Karpas-422 (cell line): ENCODE results near the gene PPP2R1B. TPM values are rescaled to one million over a fixed set of nuclear protein-coding genes. Genes with fewer than 3 reads are reported as not detected.
"Not testable (repeated sequence)": the region's sequence is repeated elsewhere in the genome, so short reads cannot be mapped to it uniquely, and the experiment has no call there.

Source experiments
- DNase-seq: peaks from one replicate; pipeline ENCODE4 v3.0.0-alpha.2; 2015
- H2AFZ ChIP-seq: fragments of 200-600 bp; sonication (generic); 2 replicates; pipeline ENCODE4 v1.6.1; 2014; ENCODE audit warnings: antibody characterized with exemption, low read length, mixed read lengths
- H3K27ac ChIP-seq: fragments of 200-600 bp; sonication (generic); 2 replicates; pipeline ENCODE4 v1.5.1; 2014; ENCODE audit warnings: mild to moderate bottlenecking, low read length, moderate library complexity
- H3K27me3 ChIP-seq: fragments of 200-600 bp; sonication (generic); 2 replicates; pipeline ENCODE4 v1.6.1; 2014; ENCODE audit warnings: low read length, mixed read lengths
- H3K36me3 ChIP-seq: fragments of 200-600 bp; sonication (generic); 2 replicates; pipeline ENCODE4 v1.6.1; 2014; ENCODE audit warnings: low read length, mixed read lengths; ENCODE audit not compliant: insufficient read depth
- H3K4me1 ChIP-seq: fragments of 200-600 bp; sonication (generic); 2 replicates; pipeline ENCODE4 v1.6.1; 2014; ENCODE audit warnings: mild to moderate bottlenecking, low read length, mixed read lengths
- H3K4me2 ChIP-seq: fragments of 200-600 bp; sonication (generic); 2 replicates; pipeline ENCODE4 v1.6.1; 2014; ENCODE audit warnings: low read length, low read depth, mild to moderate bottlenecking; ENCODE audit not compliant: poor library complexity, severe bottlenecking
- H3K4me3 ChIP-seq: fragments of 200-600 bp; sonication (generic); 2 replicates; pipeline ENCODE4 v1.5.1; 2014; ENCODE audit warnings: mild to moderate bottlenecking, antibody characterized with exemption, low read length, mixed read lengths
- H3K79me2 ChIP-seq: fragments of 200-600 bp; sonication (generic); 2 replicates; pipeline ENCODE4 v1.6.1; 2014; ENCODE audit warnings: mild to moderate bottlenecking, low read length, mixed read lengths
- H3K9ac ChIP-seq: fragments of 200-600 bp; sonication (generic); 2 replicates; pipeline ENCODE4 v1.6.0; 2014; ENCODE audit warnings: low read length
- H3K9me2 ChIP-seq: fragments of 200-600 bp; sonication (generic), shearing (Covaris generic); replicated peaks from 2 replicates; pipeline ENCODE4 v1.6.0; 2014; ENCODE audit warnings: mild to moderate bottlenecking, low read length, moderate library complexity; ENCODE audit not compliant: insufficient read depth
- H3K9me3 ChIP-seq: fragments of 300-700, 200-600 bp; sonication (generic); 2 replicates; pipeline ENCODE4 v1.6.1; 2014; ENCODE audit warnings: low read length, mixed read lengths
- H4K20me1 ChIP-seq: fragments of 200-600 bp; sonication (generic); 2 replicates; pipeline ENCODE4 v1.6.1; 2014; ENCODE audit warnings: mild to moderate bottlenecking, antibody characterized with exemption, low read length, low read depth; ENCODE audit not compliant: insufficient read depth
- total RNA-seq: library from RNA; depleted of rRNA; stranded (reverse); fragments of >200 nt; shearing (Covaris generic); gene quantifications from 2 replicates; pipeline ENCODE4 v1.2.3, GENCODE V29; 2014; ENCODE audit warnings: low replicate concordance

The PPP2R1B gene
- total RNA-seq, 1 experiment from 2014 or later, result 211 TPM

DNA sequence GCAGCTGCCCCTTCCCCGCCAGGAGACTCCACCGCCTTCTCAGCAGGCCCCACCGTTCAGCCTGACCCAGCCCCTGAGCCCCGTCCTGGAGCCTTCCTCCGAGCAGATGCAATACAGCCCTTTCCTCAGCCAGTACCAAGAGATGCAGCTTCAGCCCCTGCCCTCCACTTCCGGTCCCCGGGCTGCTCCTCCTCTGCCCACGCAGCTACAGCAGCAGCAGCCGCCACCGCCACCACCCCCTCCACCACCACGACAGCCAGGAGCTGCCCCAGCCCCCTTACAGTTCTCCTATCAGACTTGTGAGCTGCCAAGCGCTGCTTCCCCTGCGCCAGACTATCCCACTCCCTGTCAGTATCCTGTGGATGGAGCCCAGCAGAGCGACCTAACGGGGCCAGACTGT is 42.6 kb downstream of the PPP2R1B start:
- H3K36me3 ChIP-seq, result peaks cover 85% of the 10 kb centered on the region
- no peaks in the 10 kb centered on the region for H3K9me2 ChIP-seq

DNA sequence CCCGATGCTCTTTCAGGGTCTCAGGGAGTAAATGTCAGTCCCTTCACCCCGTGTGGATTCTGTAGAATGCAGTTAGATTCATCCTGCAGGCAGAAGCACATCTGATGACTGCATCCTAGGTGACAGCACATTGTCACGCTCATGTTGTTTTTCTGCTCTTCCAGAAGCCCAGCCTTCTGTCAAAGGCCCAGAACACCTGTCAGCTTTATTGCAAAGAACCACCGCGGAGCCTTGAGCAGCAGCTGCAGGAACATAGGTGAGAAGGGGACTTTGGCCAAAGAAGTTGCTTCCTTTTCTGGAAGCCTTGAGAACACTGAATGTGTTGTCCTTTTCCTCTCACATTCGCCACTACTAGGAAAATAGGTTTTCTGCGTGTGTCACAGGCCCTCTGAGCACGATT is 43.7 kb downstream of the PPP2R1B start:
- DNase-seq, result no peak
- H3K4me2 ChIP-seq, result no peak overlapping the region
- peaks cover 80% of the 10 kb centered on the region for H3K36me3 ChIP-seq

More for the DNA sequence above, 42.6 kb downstream of the PPP2R1B start:
- no peaks in the 10 kb centered on the region for H4K20me1 ChIP-seq
- H3K27ac ChIP-seq, result no peak overlapping the region
- H3K79me2 ChIP-seq, result no peaks in the 10 kb centered on the region
- no peak overlapping the region for H2AFZ ChIP-seq
- no peak for DNase-seq
- no peaks in the 10 kb centered on the region for H3K9me3 ChIP-seq
- no peak overlapping the region for H3K9ac ChIP-seq
- no peaks in the 10 kb centered on the region for H3K4me1 ChIP-seq
- H3K27me3 ChIP-seq, result no peaks in the 10 kb centered on the region
- no peak overlapping the region for H3K4me2 ChIP-seq
- no peak overlapping the region for H3K4me3 ChIP-seq

DNA sequence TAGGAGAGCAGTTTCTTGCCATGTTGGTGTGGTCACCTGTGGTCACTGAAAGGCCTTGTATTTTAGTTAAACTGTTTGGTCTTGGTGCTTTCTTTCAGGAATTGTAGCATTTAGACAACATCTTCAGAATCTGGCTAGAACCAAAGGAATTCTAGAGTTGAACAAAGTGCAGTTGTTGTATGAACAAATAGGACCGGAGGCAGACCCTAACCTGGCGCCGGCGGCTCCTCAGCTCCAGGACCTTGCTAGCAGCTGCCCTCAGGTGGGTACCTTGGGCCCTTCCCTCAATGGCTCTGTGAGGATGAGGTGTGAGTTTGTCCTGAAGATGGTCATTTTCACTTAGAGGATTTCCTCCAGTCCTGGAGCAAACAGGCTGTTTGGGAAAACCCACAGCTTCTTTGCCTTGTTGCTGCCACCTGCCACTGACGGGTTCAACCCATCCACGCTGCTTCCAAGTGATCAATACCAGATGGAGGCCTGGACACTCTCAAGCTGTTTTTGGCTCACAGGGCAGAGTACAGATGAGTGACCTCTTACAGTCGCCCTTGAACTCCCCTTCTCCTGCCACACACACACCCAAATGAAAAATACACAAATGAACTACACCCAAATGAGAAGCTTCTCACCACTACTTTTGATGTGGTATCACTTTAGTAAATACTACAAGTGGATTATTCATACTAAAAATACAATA is 45.2 kb downstream of the PPP2R1B start:
- no peaks in the 10 kb centered on the region for H4K20me1 ChIP-seq
- H3K4me2 ChIP-seq, result no peak overlapping the region
- no peaks in the 10 kb centered on the region for H3K27me3 ChIP-seq
- H3K4me1 ChIP-seq, result peaks cover 9% of the 10 kb centered on the region
- H3K9ac ChIP-seq, result no peak overlapping the region
- H3K9me2 ChIP-seq, result no peaks in the 10 kb centered on the region
- no peak for DNase-seq
- no peak overlapping the region for H3K4me3 ChIP-seq
- no peaks in the 10 kb centered on the region for H3K79me2 ChIP-seq
- no peak overlapping the region for H3K27ac ChIP-seq
- H3K9me3 ChIP-seq, result no peaks in the 10 kb centered on the region
- H2AFZ ChIP-seq, result no peak overlapping the region
- H3K36me3 ChIP-seq, result peaks cover 64% of the 10 kb centered on the region

More for the DNA sequence above, 43.7 kb downstream of the PPP2R1B start:
- Histone ChIP-seq H3K9me2 (no peaks in the 10 kb centered on the region), H2AFZ (no peak overlapping the region), H3K27me3 (no peaks in the 10 kb centered on the region), H3K4me1 (no peaks in the 10 kb centered on the region), H3K27ac (no peak overlapping the region), H3K9me3 (no peaks in the 10 kb centered on the region), H3K4me3 (no peak overlapping the region), H3K9ac (no peak overlapping the region), H4K20me1 (no peaks in the 10 kb centered on the region), H3K79me2 (no peaks in the 10 kb centered on the region)

DNA sequence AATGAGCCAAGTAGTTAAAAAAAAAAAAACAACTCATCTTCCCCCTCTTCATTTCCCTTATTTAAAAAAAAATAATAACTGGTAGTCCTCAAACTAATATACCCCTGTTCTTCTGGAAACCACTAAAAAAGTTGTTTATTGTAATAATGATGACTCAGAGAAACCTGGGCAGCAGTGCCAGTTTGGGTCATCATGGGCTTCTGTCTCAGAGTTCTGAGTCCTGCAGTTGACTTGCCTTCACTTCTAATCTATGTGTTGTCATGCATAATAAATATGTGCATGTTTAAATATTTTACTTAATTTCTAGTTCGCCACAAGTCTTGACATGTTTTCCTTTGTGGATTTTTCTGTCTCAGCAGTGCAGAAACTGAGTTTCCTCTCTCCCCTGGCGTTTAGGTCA is 46.8 kb downstream of the PPP2R1B start:
- Histone ChIP-seq H3K9me2 (no peaks in the 10 kb centered on the region), H3K4me1 (peaks cover 22% of the 10 kb centered on the region), H3K27ac (no peak overlapping the region), H3K27me3 (no peaks in the 10 kb centered on the region), H2AFZ (no peak overlapping the region), H4K20me1 (no peaks in the 10 kb centered on the region), H3K79me2 (peaks cover 11% of the 10 kb centered on the region), H3K9ac (no peak overlapping the region), H3K36me3 (peaks cover 53% of the 10 kb centered on the region), H3K9me3 (no peaks in the 10 kb centered on the region), H3K4me3 (no peak overlapping the region), H3K4me2 (no peak overlapping the region)
- DNase-seq, result no peak

DNA sequence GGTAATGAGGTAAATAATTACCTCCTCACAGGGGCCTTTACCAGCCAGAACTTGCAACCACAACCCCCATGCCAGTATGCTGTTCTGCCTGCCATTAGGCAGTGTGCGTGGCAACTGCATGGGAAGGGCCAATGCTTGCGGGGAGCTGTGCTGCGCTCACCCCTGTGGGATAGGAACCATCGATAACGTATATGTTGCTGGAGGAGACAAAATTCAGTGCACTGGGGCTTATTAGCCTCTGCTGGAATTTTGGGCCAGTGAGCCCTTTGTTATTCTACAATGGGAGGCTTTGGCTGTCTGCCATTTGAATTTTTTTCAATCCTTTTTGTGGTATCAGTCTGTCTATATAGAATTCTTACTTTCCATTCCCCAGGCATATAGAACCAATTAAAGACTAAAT is 47.3 kb downstream of the PPP2R1B start:
- Histone ChIP-seq H3K79me2 (peaks cover 17% of the 10 kb centered on the region), H4K20me1 (no peaks in the 10 kb centered on the region), H3K9me2 (no peaks in the 10 kb centered on the region), H3K9ac (no peak overlapping the region), H3K4me3 (no peak overlapping the region), H3K27ac (no peak overlapping the region), H3K9me3 (no peaks in the 10 kb centered on the region), H2AFZ (no peak overlapping the region), H3K36me3 (peaks cover 53% of the 10 kb centered on the region), H3K4me1 (peaks cover 28% of the 10 kb centered on the region), H3K27me3 (no peaks in the 10 kb centered on the region), H3K4me2 (no peak overlapping the region)
- no peak for DNase-seq

DNA sequence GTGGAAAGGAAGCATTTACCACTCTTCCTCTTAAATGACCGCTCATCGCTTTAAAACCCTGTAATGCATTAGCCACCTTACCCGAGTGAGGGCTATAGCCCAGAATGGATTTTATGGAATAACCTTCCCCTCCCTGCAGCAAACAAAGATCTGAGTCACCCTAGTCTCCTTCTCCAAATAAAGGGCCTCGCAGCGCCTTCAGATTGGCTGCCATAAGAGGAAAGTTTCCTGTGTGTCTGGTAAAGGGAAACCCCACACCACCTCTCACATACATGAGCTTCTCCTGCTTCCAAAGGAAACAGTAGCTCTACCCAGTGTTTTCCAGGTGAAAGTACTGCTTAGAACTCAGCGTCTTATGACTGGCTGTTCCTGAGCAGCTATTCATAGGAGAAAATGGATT is 47.8 kb downstream of the PPP2R1B start:
- H3K4me1 ChIP-seq, result peaks cover 28% of the 10 kb centered on the region
- H3K27me3 ChIP-seq, result no peaks in the 10 kb centered on the region
- peaks cover 53% of the 10 kb centered on the region for H3K36me3 ChIP-seq
- DNase-seq, result no peak
- H4K20me1 ChIP-seq, result no peaks in the 10 kb centered on the region
- no peaks in the 10 kb centered on the region for H3K9me2 ChIP-seq
- no peak overlapping the region for H3K9ac ChIP-seq
- no peak overlapping the region for H2AFZ ChIP-seq
- no peak overlapping the region for H3K4me3 ChIP-seq
- H3K27ac ChIP-seq, result no peak overlapping the region
- H3K79me2 ChIP-seq, result peaks cover 17% of the 10 kb centered on the region
- no peak overlapping the region for H3K4me2 ChIP-seq
- H3K9me3 ChIP-seq, result no peaks in the 10 kb centered on the region

DNA sequence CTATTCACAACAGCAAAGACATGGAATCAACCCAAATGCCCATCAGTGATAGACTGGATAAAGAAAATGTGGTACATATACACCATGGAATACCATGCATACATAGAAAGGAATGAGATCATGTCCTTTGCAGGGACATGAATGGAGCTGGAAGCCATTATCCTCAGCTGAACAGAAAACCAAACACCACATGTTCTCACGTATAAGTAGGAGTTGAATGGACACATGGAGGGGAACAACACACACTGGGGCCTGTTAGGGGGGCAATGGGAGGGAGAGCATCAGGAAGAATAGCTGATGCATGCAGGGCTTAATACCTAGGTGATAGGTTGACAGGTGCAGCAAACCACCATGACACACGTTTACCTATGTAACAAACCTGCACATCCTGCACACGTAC is 48.5 kb downstream of the PPP2R1B start:
- DNase-seq, H3K4me2 ChIP-seq, H3K9me2 ChIP-seq, H3K4me3 ChIP-seq, H3K27ac ChIP-seq, H3K9me3 ChIP-seq, H2AFZ ChIP-seq, H3K9ac ChIP-seq, H4K20me1 ChIP-seq, H3K27me3 ChIP-seq: not testable (repeated sequence)
- H3K36me3 ChIP-seq, result peaks cover 50% of the 10 kb centered on the region
- H3K4me1 ChIP-seq, result peaks cover 28% of the 10 kb centered on the region
- peaks cover 17% of the 10 kb centered on the region for H3K79me2 ChIP-seq

DNA sequence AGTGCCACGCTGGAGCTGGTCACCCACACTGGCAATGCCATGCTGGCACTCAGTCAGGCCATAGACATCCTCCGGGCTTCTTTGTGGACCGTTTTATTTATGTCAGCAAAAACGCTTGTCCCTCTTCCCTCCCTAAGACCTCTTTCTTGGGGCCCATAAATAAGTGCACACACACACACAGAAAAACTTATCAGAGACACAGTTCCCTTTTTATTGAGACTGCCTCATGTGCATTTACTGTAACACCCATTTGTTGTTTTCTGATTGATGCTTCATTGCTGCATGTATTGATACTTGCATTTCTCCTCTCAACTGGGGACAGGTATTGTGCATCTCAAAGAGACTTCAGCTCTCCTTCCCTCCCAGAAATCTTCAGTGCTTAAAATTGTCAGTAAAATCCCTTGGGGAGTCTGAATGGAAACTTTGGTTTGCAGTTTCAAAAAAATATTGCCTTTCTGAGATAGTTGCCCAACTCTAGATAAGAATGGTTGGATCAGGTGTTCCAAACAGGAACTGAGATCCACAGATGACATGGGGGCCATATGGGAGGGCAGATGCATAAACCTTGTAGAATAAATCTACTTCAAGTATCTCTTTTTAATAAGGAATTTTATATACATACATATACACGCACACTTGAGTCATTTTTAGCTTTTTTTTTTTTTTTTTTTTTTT is 50.9 kb downstream of the PPP2R1B start:
- Histone ChIP-seq H4K20me1 (no peaks in the 10 kb centered on the region), H3K79me2 (peaks cover 24% of the 10 kb centered on the region), H3K27ac (peak overlapping the region; percentile 37), H3K4me2 (peak overlapping the region; percentile 31), H3K27me3 (no peaks in the 10 kb centered on the region), H3K9ac (peak overlapping the region; percentile 0; the same call in 1 of the 2 replicates), H3K9me3 (no peaks in the 10 kb centered on the region), H3K4me3 (peak overlapping the region; percentile 1; the same call in 1 of the 2 replicates), H2AFZ (no peak overlapping the region), H3K36me3 (peaks cover 38% of the 10 kb centered on the region), H3K9me2 (no peaks in the 10 kb centered on the region), H3K4me1 (peaks cover 28% of the 10 kb centered on the region)
- DNase-seq, result peak; percentile 85
